ENCODE results near the gene SLC23A2.

The SLC23A2 gene

DNA sequence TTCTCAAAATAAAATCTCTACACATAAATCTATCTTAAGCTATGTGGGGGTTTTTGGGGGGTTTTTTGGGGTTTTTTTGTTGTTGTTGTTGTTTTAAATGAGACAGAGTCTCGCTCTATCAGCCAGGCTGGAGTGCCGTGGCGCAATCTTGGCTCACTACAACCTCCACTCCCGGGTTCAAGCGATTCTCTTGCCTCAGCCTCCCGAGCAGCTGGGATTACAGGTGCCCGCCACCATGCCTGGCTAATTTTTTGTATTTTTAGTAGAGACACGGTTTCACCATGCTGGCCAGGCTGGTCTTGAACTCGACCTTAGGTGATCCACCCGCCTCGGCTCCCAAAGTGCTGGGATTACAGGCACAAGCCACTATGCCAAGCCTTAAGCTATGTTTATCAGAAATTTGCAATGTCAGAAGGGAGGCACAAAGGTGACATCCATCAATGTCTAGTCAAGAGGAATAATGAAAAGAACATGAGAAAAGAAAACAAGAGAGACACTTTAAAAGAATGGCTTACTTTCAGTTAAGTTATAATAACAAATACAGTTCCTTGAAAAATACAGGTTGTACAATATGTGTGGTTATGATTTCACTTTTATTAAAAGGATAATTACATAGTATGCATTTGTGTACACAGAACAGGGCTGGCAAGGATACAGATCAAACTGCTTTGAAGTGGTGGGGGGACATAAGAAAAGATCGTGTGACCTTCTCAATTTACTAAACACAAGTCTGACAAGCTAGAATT is 28.6 kb downstream of the SLC23A2 start:
- no peak overlapping the region for H3K4me3 ChIP-seq (ENCODE audit: low read depth, low read length)
- TF ChIP-seq CTCF (IDR thresholded peaks at IDR 0.05; ENCODE audit: borderline replicate concordance, insufficient read depth, low read depth, low read length) = no peak

DNA sequence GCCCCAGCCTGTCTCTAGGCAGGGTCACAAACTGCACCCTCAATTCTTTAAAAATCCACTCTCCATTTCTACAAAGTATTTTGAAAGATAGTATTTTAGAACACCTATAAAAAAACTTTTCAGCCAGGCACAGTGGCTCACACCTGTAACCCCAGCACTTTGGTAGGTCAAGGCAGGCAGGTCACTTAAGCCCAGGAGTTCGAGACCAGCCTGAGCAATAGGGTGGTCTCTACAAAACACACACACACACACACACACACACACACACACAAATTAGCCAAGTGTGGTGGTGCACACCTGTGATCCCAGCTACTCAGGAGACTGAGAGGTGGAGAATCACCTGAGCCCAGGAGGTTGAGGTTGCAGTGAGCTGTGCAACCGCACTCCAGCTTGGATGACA is 30.2 kb downstream of the SLC23A2 start:
- TF ChIP-seq CTCF (IDR thresholded peaks at IDR 0.05; ENCODE audit: borderline replicate concordance, insufficient read depth, low read depth, low read length) = no peak
- H3K4me3 ChIP-seq (ENCODE audit: low read depth, low read length) = no peak overlapping the region

DNA sequence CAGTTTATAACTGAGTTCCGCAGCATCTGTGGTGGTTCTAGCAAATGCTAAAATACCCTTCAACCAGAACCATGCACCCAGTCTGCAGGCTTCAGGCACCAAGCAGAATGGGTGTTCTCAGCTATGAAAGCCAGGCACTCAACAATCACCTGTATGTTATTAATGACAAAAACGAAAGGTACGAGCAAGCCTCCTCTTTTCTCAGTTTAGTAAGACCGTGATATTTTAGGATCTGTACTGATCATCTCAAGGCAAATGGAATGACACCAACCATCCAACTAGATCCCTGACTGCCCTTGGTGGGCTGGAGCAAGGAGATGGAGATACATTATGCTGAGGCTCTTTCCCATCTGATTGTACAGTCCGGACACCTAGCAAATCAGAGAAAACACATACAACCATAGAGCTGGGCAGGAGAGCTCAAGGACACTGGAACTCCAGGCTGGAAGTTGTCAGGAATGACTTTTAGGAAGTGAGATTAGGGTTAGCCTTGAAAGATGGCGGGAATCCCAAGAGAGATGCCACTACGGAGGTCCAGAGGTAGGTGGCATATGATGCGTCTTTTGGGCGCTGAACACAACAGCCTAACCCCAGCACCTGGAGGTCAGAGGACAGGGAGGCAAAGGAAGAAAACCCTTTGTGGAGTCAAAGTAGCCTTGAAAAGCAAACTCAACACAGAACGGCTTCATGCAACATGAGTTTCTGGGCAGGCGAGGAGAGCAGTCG is 33.4 kb downstream of the SLC23A2 start:
- no peak for TF ChIP-seq CTCF (IDR thresholded peaks at IDR 0.05; ENCODE audit: borderline replicate concordance, insufficient read depth, low read depth, low read length)
- no peak overlapping the region for H3K4me3 ChIP-seq (ENCODE audit: low read depth, low read length)

- TF ChIP-seq CTCF (IDR thresholded peaks at IDR 0.05; ENCODE audit: borderline replicate concordance, insufficient read depth, low read depth, low read length) = no peak
- no peak overlapping the region for H3K4me3 ChIP-seq (ENCODE audit: low read depth, low read length)
Observed at GRCh38 chr20:4966826-4967751, 34.2 kb downstream of the SLC23A2 start.

DNA sequence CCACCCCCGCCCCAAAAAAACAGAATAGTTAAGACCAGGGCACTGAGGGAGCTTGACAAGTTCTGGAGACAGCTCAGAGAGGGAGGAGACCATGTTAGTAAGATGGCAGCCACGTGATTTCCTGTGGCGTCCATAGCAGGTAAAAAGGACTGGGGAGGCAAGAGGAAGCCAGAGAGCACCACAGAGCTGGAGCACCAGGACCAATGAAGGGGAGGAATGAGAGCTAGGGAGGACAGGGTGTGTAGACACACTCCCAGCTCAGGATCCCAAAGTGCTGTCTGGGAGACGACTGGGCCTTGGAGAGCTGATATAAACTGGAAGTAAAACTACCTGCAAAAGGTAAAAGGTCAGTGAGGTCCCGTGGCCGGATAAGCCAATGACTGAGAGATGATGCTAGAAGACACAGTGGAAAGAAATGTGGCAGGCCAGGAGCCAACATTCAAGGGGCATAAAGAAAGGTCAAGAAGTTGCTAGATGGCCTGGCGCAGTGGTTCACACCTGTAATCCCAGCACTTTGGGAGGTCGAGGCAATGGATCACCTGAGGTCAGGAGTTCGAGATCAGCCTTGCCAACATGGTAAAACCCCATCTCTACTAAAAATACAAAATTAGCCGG is 39.0 kb downstream of the SLC23A2 start:
- TF ChIP-seq CTCF (IDR thresholded peaks at IDR 0.05; ENCODE audit: borderline replicate concordance, insufficient read depth, low read depth, low read length) = no peak
- H3K4me3 ChIP-seq (ENCODE audit: low read depth, low read length) = no peak overlapping the region

DNA sequence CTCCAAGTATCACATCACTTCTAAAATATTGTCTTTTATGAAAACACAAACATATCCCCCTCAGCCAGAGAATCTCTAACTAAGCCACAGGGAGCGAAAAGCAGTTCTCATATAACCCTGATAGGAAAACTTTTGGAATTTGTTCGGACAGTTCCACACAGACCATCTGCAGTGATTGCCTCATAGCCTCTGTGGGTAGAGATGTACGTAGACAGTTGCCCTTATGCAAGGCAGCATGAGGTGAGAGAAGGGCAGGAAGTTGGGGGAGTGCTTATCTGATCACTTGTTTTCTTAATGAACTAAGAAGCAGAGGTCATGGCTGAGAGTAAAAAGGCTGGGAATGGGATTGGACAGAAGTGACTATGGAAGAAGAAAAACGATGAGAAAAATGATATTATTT is 39.6 kb downstream of the SLC23A2 start:
- TF ChIP-seq CTCF (IDR thresholded peaks at IDR 0.05; ENCODE audit: borderline replicate concordance, insufficient read depth, low read depth, low read length) = no peak
- H3K4me3 ChIP-seq (ENCODE audit: low read depth, low read length) = no peak overlapping the region
